K562 (cell line): ENCODE measurements around the gene SLC49A3. TPM values are rescaled to one million over a fixed set of nuclear protein-coding genes. Genes with fewer than 3 reads are reported as not detected.

Experiments
- ARID1B ChIP-seq: fragments of 450-650 bp; IDR thresholded peaks from 2 replicates; pipeline ENCODE4 v1.6.1; 2016; ENCODE audit warnings: antibody characterized with exemption, mild to moderate bottlenecking, inconsistent platforms
- DNMT1 ChIP-seq: fragments of 450-650 bp; IDR thresholded peaks from 2 replicates; pipeline ENCODE4 v1.6.1; 2016; ENCODE audit warnings: antibody characterized with exemption, mild to moderate bottlenecking
- DPF2 ChIP-seq: fragments of 450-650 bp; IDR thresholded peaks from 2 replicates; pipeline ENCODE4 v1.6.1; 2016
- FOXO4 ChIP-seq: fragments of 450-650 bp; formaldehyde crosslinking; IDR thresholded peaks from 2 replicates; pipeline ENCODE4 v1.4.0; 2020; ENCODE audit warnings: mild to moderate bottlenecking, moderate library complexity
- HBP1 ChIP-seq: fragments of 450-650 bp; formaldehyde crosslinking; IDR thresholded peaks from 2 replicates; pipeline ENCODE4 v1.4.0; 2022; ENCODE audit warnings: missing genetic modification characterization
- HLTF ChIP-seq: fragments of 450-650 bp; IDR thresholded peaks from 2 replicates; pipeline ENCODE4 v1.6.1; 2016
- L3MBTL2 ChIP-seq: fragments of 450-650 bp; IDR thresholded peaks from 2 replicates; pipeline ENCODE4 v1.6.1; 2016; ENCODE audit warnings: mild to moderate bottlenecking, moderate library complexity
- NONO ChIP-seq, 2 experiments: fragments of 200-400 bp in 1 of 2; fragments of 450-650 bp in 1 of 2; formaldehyde crosslinking in 1 of 2; IDR thresholded peaks; 2 replicates each; pipeline ENCODE4 v1.6.1; 2017; ENCODE audit warnings: low read depth in 2 of 2, mild to moderate bottlenecking in 2 of 2, moderate library complexity in 2 of 2, low read length in 1 of 2
- NR2C1 ChIP-seq, 2 experiments: fragments of 450-650 bp; IDR thresholded peaks; 2 replicates each; pipeline ENCODE4 v1.6.1; 2017; ENCODE audit warnings: mild to moderate bottlenecking in 2 of 2, antibody characterized with exemption in 1 of 2, inconsistent platforms in 1 of 2, missing compliant biosample characterization in 1 of 2, missing genetic modification characterization in 1 of 2
- RBM14 ChIP-seq: fragments of 200-400 bp; formaldehyde crosslinking; IDR thresholded peaks from 2 replicates; pipeline ENCODE4 v1.6.1; 2018; ENCODE audit warnings: low read depth, mild to moderate bottlenecking, low read length, moderate library complexity, borderline replicate concordance; ENCODE audit not compliant: insufficient read depth
- RFX1 ChIP-seq: fragments of 450-650 bp; IDR thresholded peaks from 2 replicates; pipeline ENCODE4 v1.6.1; 2016; ENCODE audit warnings: mild to moderate bottlenecking, moderate library complexity
- RFX5 ChIP-seq: IDR thresholded peaks from 2 replicates; pipeline ENCODE4 v1.6.1; 2011; ENCODE audit warnings: low read depth, mild to moderate bottlenecking, improper control_type of control experiment, low read length
- SMARCA4 ChIP-seq: fragments of 450-650 bp; IDR thresholded peaks from 2 replicates; pipeline ENCODE4 v1.6.1; 2016
- SMARCE1 ChIP-seq: fragments of 450-650 bp; IDR thresholded peaks from 2 replicates; pipeline ENCODE4 v1.7.1; 2016; ENCODE audit warnings: mild to moderate bottlenecking
- TEAD4 ChIP-seq, 2 experiments: sonication (generic) in 1 of 2; formaldehyde crosslinking in 1 of 2; IDR thresholded peaks; 2 replicates each; pipeline versions ENCODE4 v1.6.1 to v1.8.0; 2012 to 2022; ENCODE audit warnings: borderline replicate concordance in 1 of 2, inconsistent platforms in 1 of 2, low read length in 1 of 2, mild to moderate bottlenecking in 1 of 2, missing genetic modification reagents in 1 of 2
- YY1 ChIP-seq, 3 experiments: IDR thresholded peaks; 2 replicates each; pipeline ENCODE4 v1.6.1; 2011; ENCODE audit warnings: low read length in 2 of 3, mild to moderate bottlenecking in 2 of 3, moderate library complexity in 2 of 3, borderline replicate concordance in 1 of 3, control low read depth in 1 of 3, low read depth in 1 of 3; ENCODE audit not compliant: insufficient read depth in 3 of 3, insufficient replicate concordance in 2 of 3, control insufficient read depth in 1 of 3, insufficient read length in 1 of 3; ENCODE audit errors: extremely low read depth in 1 of 3
- ZMIZ1 ChIP-seq, 2 experiments: fragments of 150-350 bp in 1 of 2; IDR thresholded peaks; 2 replicates each; pipeline ENCODE4 v1.6.1; 2012 to 2016; ENCODE audit warnings: low read depth in 2 of 2, low read length in 2 of 2, mild to moderate bottlenecking in 1 of 2, moderate library complexity in 1 of 2
- ZNF134 ChIP-seq: fragments of 250-450 bp; sonication (Bioruptor Pico); conservative IDR thresholded peaks from 2 replicates; pipeline ENCODE4 v1.4.0; 2020
- ZNF146 ChIP-seq: IDR thresholded peaks from one replicate; pipeline ENCODE4 v1.6.1; 2018; ENCODE audit warnings: missing compliant biosample characterization; ENCODE audit not compliant: unreplicated experiment
- ZNF197 ChIP-seq: fragments of 200-800 bp; sonication (Bioruptor generic); IDR thresholded peaks from 2 replicates; pipeline ENCODE4 v1.6.1; 2016; ENCODE audit warnings: low read depth, missing genetic modification characterization, missing compliant biosample characterization
- ZNF586 ChIP-seq: fragments of 450-650 bp; formaldehyde crosslinking; conservative IDR thresholded peaks from 2 replicates; pipeline ENCODE4 v1.4.0; 2020; ENCODE audit warnings: mild to moderate bottlenecking, moderate library complexity
- polyA plus RNA-seq, 8 experiments: library from polyadenylated mRNA; depleted of rRNA in 4 of 8; stranded (reverse) in 5 of 8; unstranded in 3 of 8; fragments of >200 nt; fragmentation: Nextera tagmentation in 2 of 8; fragmentation: Illumina TruSeq in 1 of 8; extraction: Ambion mirVana in 2 of 8; extraction: Trizol in 1 of 8; gene quantifications; 2 replicates each; pipeline versions ENCODE4 v1.2.1 to v1.2.3, GENCODE V29; 2011 to 2014; ENCODE audit warnings: inconsistent platforms in 1 of 8, missing spikeins in 1 of 8
- total RNA-seq, 7 experiments: library from RNA; depleted of rRNA in 6 of 7; stranded (reverse); fragments of >200 nt in 6 of 7; fragmentation: Illumina TruSeq in 2 of 7; extraction: Trizol in 2 of 7; gene quantifications; 2 replicates each; pipeline versions ENCODE4 v1.2.1 to v1.2.3, GENCODE V29; 2011 to 2021; ENCODE audit warnings: low replicate concordance in 1 of 7

The SLC49A3 gene
- total and polyA plus RNA-seq, 9 of the 15 experiments (the other 6 are each of a cell fraction or from before 2014, with no cell fraction given): 0.24 to 0.41 TPM; not detected in 7

GRCh38 chr4:705278-706082 lies 16.5 kb upstream of the SLC49A3 start, which contains the start of gene PCGF3 (continued):
- TF ChIP-seq YY1 (IDR thresholded peaks at IDR 0.05; ENCODE audit: borderline replicate concordance in 1 of 3, control insufficient read depth in 1 of 3, extremely low read depth in 1 of 3, insufficient read depth in 3 of 3, insufficient read length in 1 of 3, insufficient replicate concordance in 2 of 3, low read depth in 1 of 3, low read length in 2 of 3) (peak in 1 of 3 experiments; percentile 40), TEAD4 (IDR thresholded peaks at IDR 0.05; ENCODE audit: low read length) (no peak), TEAD4 (CRISPR knock-in tag; IDR thresholded peaks at IDR 0.05; ENCODE audit: borderline replicate concordance) (0 out of 2 replicates have a peak, but pooled peaks have one; percentile 60), HBP1 (CRISPR knock-in tag) (peak; percentile 77), ARID1B (peak; percentile 32; the same call in 1 of the 2 replicates), NONO (IDR thresholded peaks at IDR 0.05; ENCODE audit: low read depth in 2 of 2, low read length in 1 of 2) (0 out of 4 replicates have a peak, but pooled peaks of 1 of the 2 experiments have one; percentile 61), SMARCA4 (0 out of 2 replicates have a peak, but pooled peaks have one; percentile 12), ZNF197 (CRISPR knock-in tag) (no peak), ZNF146 (CRISPR knock-in tag) (no peak), L3MBTL2 (peak; percentile 59), SMARCE1 (0 out of 2 replicates have a peak, but pooled peaks have one; percentile 46), NR2C1 (IDR thresholded peaks at IDR 0.05) (peak; percentile 96), NR2C1 (tag; IDR thresholded peaks at IDR 0.05) (peak; percentile 94), RFX5 (no peak), HLTF (peak; percentile 89; the same call in 1 of the 2 replicates), DNMT1 (no peak), FOXO4 (no peak), ZNF134 (CRISPR knock-in tag) (no peak), ZMIZ1 (IDR thresholded peaks at IDR 0.05; ENCODE audit: low read depth in 2 of 2, low read length in 2 of 2) (no peak), RFX1 (no peak), ZNF586 (no peak), DPF2 (peak; percentile 54; the same call in 1 of the 2 replicates), RBM14 (no peak)
